Left lung (tissue), 10 donors: ENCODE data around the gene CFAP92. TPM values are rescaled to one million over a fixed set of nuclear protein-coding genes. Genes with fewer than 3 reads are reported as not detected.
A peak's percentile ranks its signal among the peaks of the same experiment; 100 is the strongest.

Experiments used
- ATAC-seq: fragments of 200-7000 bp; cut with Tn5 transposase; one replicate; pipeline ENCODE4 v1.9.1; 2020; ENCODE audit warnings: moderate library complexity
- DNase-seq, 4 donors: peaks; one replicate each; pipeline ENCODE4 v3.0.0-alpha.2; 2013 to 2020
- H3K27ac ChIP-seq, 2 donors: fragments of 200-600 bp; sonication (generic) in 1 of 2; one replicate each; pipeline versions ENCODE4 v1.5.0 to v1.8.0; 2020 to 2021
- H3K27me3 ChIP-seq, 2 donors: fragments of 200-600 bp; sonication (generic) in 1 of 2; one replicate each; pipeline versions ENCODE4 v1.5.0 to v1.8.0; 2020 to 2021
- H3K36me3 ChIP-seq, 2 donors: fragments of 200-600 bp; sonication (generic) in 1 of 2; one replicate each; pipeline versions ENCODE4 v1.5.0 to v1.8.0; 2020 to 2021
- H3K4me1 ChIP-seq, 2 donors: fragments of 200-600 bp; one replicate each; pipeline ENCODE4 v1.8.0; 2021
- H3K4me3 ChIP-seq, 2 donors: fragments of 200-600 bp; sonication (generic) in 1 of 2; one replicate each; pipeline versions ENCODE4 v1.5.0 to v1.8.0; 2020 to 2021; ENCODE audit warnings: mild to moderate bottlenecking in 1 of 2
- H3K9me3 ChIP-seq, 2 donors: fragments of 200-600 bp; sonication (generic) in 1 of 2; one replicate each; pipeline versions ENCODE4 v1.5.0 to v1.8.0; 2020 to 2021
- intact Hi-C, 2 donors: fragments of 100-400 bp; cut with DNase I; formaldehyde crosslinking; loops; one replicate each; pipeline versions ENCODE4 v1.11.2 to v1.14.2; 2022
- polyA plus RNA-seq, 6 donors: library from polyadenylated mRNA; unstranded; fragments of 120-200 nt; gene quantifications; one replicate each; pipeline ENCODE4 v1.2.1, GENCODE V29; 2013; ENCODE audit not compliant: insufficient read length in 6 of 6
- total RNA-seq, 2 donors: library from RNA; stranded (reverse); fragmentation: NEBNext Ultra II Directional; extraction: Animal tissue kit (Norgen Biotek cat#: 25700); gene quantifications; one replicate each; pipeline ENCODE4 v1.2.1, GENCODE V29; 2021
- TF ChIP-seq, protein P1 (sequence below), 2 donors: fragments of 200-600 bp; sonication (generic) in 1 of 2; IDR thresholded peaks; one replicate each; pipeline versions ENCODE4 v1.5.0 to v1.8.0; 2021; ENCODE audit warnings: antibody characterized with exemption in 2 of 2
- donor health status: DM: no; HTN: yes; CAD: no.
- donor health status: DM: no; HTN: no; CAD: no.

The CFAP92 gene
- total and polyA plus RNA-seq, 8 donors = 1.7 to 4.4 (median 3.5) TPM

DNA sequence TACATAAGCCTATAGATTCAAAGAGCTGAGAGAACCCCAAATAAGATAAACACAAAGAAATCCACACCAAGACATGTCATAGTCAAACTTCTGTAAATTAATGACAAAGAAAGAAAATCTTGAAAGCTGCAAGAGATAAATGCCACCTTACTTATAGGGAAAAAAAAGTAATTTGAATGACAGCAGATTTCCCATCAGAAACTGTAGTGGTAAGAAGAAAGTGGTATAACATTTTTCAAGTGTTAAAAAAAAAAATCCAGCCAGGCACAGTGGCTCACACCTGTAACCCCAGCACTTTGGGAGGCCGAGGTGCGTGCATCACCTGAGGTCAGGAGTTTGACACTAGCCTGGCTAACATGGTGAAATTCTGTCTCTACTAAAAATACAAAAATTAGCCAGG is 37.4 kb downstream of the CFAP92 start:
- Histone ChIP-seq H3K4me3 (no peak overlapping the region), H3K9me3 (peaks cover 0 to 4% of the 10 kb centered on the region in 2 donors), H3K36me3 (no peaks in the 10 kb centered on the region), H3K27ac (no peak overlapping the region), H3K4me1 (no peaks in the 10 kb centered on the region), H3K27me3 (no peaks in the 10 kb centered on the region)
- DNase-seq = no peak
- TF ChIP-seq, protein P1, sequence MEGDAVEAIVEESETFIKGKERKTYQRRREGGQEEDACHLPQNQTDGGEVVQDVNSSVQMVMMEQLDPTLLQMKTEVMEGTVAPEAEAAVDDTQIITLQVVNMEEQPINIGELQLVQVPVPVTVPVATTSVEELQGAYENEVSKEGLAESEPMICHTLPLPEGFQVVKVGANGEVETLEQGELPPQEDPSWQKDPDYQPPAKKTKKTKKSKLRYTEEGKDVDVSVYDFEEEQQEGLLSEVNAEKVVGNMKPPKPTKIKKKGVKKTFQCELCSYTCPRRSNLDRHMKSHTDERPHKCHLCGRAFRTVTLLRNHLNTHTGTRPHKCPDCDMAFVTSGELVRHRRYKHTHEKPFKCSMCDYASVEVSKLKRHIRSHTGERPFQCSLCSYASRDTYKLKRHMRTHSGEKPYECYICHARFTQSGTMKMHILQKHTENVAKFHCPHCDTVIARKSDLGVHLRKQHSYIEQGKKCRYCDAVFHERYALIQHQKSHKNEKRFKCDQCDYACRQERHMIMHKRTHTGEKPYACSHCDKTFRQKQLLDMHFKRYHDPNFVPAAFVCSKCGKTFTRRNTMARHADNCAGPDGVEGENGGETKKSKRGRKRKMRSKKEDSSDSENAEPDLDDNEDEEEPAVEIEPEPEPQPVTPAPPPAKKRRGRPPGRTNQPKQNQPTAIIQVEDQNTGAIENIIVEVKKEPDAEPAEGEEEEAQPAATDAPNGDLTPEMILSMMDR (IDR thresholded peaks at IDR 0.05) = no peak
- intact Hi-C loops = no loop called here
- no peak for ATAC-seq

DNA sequence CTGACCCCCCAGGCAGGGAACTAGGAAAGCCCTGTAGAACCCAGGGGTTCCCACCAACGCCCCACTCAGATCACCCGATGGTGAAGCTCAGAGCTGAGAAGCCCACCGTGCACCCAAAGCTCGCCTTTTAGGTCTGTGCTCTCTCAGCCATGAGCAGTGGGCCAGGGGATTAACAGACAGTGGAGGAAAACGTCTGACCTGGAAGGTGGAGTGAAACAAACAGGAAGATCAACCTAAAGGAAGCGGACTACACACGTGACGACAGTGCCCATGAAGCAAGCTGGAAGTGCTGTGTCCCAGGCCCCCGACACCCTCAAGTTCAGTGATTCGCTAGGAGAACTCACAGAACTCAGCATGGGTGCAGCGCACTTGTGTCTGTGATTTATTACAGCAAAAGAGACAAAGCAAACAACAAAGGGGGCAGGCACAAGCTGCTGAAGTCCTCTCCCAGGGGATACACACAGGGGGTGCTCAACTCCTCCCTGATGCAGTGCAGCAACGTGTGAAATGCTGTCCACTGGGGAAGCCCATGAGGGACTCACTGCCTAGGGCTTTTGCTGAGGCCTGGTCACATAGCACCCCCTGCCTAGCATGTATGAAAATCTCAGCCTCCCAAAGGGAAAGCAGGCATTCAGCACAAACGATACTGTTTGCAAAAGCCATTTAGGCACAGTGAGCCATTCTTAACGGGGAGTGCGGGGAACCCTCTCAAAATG is 43.5 kb downstream of the CFAP92 start:
- DNase-seq (no peak), ATAC-seq (peak; percentile 27)
- intact Hi-C loops = no loop called here

DNA sequence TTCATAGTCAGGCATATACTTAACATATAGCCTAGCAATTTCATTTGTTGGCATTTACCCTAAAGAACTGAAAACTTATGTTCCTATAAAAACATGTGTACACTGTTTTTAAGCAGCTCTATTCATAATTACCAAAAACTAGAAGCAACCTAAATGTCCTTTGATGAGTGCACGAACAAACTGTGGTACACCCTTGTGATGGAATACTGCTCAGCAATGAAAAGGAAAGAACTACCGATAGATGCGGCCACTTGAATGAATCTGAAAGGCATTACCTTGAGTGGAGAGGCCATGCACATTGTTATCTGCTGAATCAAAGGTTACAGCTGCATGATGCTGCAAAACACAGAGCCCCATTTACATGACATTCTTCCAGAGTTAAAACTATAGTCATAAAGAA is 44.7 kb downstream of the CFAP92 start:
- H3K4me1 ChIP-seq = no peaks in the 10 kb centered on the region
- no peaks in the 10 kb centered on the region for H3K36me3 ChIP-seq
- ATAC-seq (no peak), DNase-seq (no peak)
- intact Hi-C loops = no loop called here
- no peak overlapping the region for H3K27ac ChIP-seq
- no peaks in the 10 kb centered on the region for H3K27me3 ChIP-seq
- H3K4me3 ChIP-seq = no peak overlapping the region
- TF ChIP-seq, protein P1 (IDR thresholded peaks at IDR 0.05) = no peak
- H3K9me3 ChIP-seq = no peaks in the 10 kb centered on the region

More for the DNA sequence above, 43.5 kb downstream of the CFAP92 start:
- Histone ChIP-seq H3K4me1 (no peaks in the 10 kb centered on the region), H3K4me3 (no peak overlapping the region), H3K36me3 (no peaks in the 10 kb centered on the region), H3K27me3 (no peaks in the 10 kb centered on the region), H3K27ac (no peak overlapping the region), H3K9me3 (no peaks in the 10 kb centered on the region)
- TF ChIP-seq, protein P1 (IDR thresholded peaks at IDR 0.05) = no peak

DNA sequence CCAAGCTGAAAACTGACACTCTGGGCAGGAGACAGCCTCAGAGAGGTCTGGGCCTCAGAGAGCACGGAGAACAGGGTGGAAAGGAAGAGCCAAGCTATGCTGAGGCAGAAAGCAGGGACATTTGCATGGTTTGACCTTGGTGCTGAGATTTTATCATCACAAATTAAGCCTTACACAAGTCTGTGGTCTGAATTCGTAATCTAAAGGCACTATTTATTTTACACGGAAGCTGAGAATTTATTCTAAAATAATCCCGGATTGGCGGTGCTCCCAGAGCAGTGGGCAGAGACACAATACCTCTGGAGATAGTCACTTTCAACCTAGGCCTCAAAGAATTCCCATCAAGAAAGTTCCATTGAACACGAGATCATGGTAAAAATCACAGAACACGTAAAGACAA is 47.5 kb downstream of the CFAP92 start:
- TF ChIP-seq, protein P1 (IDR thresholded peaks at IDR 0.05) = no peak
- no peak for ATAC-seq

DNA sequence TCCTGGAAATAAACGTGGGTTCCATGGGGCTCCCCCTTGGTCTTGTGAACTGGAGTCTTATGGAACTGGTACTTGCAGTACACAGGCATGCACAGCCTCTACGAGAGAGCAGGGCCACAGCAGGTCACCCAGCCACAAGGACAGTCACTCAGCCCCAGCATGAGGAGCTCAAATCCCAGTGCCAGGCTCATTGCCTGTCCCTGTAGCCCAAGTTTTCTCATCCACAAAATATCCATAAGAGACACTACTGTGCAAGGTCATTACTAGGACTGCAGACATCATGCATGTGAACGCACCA is 48.0 kb downstream of the CFAP92 start:
- Histone ChIP-seq H3K9me3 (no peaks in the 10 kb centered on the region), H3K4me1 (no peaks in the 10 kb centered on the region), H3K36me3 (no peaks in the 10 kb centered on the region), H3K27ac (no peak overlapping the region), H3K27me3 (no peaks in the 10 kb centered on the region), H3K4me3 (no peak overlapping the region)
- TF ChIP-seq, protein P1 (IDR thresholded peaks at IDR 0.05) = no peak
- intact Hi-C loops = no loop called here
- ATAC-seq (no peak), DNase-seq (no peak)

More for the DNA sequence above, 47.5 kb downstream of the CFAP92 start:
- Histone ChIP-seq H3K4me3 (no peak overlapping the region), H3K9me3 (no peaks in the 10 kb centered on the region), H3K4me1 (no peaks in the 10 kb centered on the region), H3K27me3 (no peaks in the 10 kb centered on the region), H3K27ac (no peak overlapping the region), H3K36me3 (no peaks in the 10 kb centered on the region)
- intact Hi-C loops = no loop called here
- DNase-seq = no peak
